HG02938 (cell line): ENCODE data around the gene KCNIP4.

Experiments used
- ATAC-seq: cut with Tn5 transposase; IDR thresholded peaks from one replicate; pipeline ENCODE4 v1.9.1; 2021; ENCODE audit warnings: mild to moderate bottlenecking, moderate library complexity; ENCODE audit not compliant: unreplicated experiment

KCNIP4 gene

DNA sequence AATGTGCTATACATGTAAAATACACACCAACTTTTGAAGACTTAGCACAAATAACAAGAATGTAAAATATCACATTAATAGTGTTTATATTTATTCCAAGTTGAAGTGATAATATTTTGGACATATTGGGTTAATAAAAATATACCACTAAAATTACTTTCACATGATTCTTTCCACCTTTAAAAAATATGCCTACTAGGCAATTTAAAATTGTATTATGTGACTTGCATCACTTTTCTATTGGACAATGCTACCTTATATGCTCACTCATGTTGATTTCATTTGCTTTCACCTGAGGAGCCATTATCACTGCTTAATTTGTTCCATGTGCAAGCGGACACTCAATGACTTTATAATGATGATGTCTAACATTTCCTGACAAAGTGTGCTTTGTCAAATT, 1251.8 kb downstream of the KCNIP4 start:
- ATAC-seq: no peak

DNA sequence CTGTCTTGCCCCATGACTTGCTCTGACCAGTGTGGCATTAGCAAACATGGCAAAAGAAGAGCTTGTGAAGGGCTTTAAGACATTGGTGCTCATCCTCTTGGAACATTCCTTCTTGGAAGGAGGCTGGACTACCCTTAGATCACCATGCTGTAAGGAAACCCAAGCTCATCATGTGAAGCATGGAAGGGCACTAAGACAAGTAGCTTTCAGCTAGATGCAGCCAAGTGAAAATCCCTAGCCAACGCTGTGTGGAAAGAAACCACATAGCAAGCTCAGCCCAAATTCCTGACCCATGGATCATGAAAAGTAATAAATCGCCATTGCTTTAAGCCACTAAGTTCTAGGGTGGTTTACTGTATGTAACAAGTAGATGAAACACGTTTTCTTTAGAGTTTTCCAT, 1260.7 kb downstream of the KCNIP4 start:
- no peak for ATAC-seq

DNA sequence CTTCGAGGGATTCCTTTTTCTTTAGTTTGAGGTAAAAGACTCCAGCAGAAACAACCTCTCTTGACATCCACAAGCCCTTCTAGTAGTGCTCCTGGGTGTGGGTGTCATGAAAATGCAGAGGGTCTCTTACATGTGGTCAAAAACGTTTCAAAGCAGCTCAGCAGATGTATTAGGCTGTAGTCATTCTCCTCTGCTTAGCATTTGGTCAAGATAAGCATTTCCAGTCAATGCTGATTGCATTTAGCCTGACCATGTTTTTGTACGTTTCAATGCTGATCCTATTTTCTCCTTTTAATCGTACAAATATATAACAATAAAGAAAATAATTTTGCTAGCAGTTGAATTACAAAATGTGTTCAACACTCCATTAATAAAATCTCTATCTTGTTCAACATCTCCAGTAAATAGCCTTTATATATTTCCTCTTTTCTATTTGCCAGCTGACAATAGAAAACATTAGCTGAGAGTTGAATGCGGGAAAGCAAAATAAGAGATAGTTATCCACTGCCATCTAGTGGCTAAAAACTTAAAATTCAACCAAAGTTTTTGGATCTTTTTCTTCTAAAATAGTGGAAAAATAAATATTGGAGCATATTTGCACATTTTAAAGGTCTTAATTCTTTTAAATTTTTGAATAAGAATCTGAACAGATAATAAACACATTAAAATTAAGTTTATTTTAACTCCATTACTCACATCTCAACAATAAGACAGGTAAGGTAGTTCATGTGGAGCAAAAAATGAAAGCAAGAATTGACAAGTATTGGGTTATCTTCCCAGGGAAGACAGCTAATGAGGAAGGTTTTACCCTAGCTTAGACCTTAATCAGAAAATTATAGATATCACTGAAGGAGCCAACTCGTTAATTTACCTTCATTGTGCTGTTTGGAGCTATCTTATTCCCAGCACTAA, 1263.5 kb downstream of the KCNIP4 start:
- no peak for ATAC-seq

DNA sequence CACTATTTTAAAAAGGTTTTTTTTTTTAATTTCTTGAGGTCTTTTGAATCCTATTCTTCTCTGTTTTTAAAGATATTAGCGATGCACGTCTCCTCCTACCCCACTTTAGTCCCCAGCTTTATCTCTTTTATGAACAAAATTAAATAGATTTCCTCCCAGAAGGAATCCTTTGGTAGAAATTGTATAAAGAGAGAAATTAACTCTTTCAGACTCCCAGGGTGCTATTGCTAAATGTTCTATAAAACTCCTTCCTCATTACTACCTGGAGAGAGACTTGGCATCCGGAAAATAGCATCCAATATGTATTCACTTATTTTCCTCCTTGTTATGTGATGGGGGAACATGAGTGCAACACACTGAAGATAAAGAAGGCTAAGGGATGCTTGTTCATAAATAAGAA, 1264.8 kb downstream of the KCNIP4 start:
- ATAC-seq: no peak

DNA sequence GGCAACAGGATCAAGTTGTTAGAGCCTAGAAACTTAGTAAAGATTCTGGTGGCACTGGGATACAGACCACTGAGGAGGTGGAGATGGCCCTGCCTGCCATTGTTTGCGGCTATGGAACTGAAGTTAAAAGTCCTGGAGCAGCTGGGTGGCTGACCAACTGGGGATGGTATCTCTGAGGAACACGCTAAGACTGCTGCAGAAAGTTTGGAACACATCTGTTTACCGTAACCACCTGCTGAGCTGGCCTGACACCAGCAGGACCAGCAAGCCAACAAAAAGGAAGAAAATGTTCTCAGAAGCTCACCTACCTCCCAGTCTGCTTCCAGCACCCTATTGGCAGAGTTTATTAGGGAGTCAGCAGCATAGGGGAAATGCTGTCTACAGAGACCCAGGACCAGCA, 1265.7 kb downstream of the KCNIP4 start:
- ATAC-seq: no peak

DNA sequence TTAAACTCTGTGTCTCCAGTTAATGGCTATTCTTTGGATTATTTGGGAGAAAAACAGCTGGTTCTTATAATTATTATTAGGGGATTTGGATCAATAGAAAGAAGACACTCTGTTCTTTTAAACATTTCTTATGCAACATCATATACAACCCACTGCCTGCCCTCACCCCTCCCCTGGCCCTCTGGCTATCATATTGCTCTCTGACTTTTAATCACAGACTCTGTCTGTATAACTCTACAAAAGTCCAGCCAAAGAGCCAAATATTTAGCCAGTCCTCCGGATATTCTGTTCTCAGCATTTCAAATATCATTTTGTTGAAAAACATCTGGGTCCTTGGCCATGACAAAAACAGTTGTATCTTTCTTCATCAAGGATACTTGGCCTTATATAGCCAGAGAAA, 1267.3 kb downstream of the KCNIP4 start:
- no peak for ATAC-seq

DNA sequence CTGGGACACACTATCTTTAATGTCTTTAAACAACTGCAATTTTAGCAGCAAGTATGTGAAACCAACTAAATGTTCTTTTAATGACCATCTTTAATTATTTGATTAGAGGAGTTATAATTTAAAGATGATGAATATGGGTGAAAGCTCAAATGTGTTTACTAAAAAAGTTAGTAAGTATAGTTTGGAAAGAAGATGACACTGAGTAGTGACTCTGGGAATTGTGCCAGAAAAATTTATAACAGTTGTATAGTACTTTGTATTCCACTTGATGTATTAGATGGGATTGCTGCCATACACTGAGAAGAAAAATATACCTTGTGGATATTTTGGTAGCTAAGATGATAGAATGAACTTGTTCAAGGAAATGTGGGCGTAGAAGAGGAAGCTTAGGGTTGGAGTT, 1267.8 kb downstream of the KCNIP4 start:
- ATAC-seq: no peak

DNA sequence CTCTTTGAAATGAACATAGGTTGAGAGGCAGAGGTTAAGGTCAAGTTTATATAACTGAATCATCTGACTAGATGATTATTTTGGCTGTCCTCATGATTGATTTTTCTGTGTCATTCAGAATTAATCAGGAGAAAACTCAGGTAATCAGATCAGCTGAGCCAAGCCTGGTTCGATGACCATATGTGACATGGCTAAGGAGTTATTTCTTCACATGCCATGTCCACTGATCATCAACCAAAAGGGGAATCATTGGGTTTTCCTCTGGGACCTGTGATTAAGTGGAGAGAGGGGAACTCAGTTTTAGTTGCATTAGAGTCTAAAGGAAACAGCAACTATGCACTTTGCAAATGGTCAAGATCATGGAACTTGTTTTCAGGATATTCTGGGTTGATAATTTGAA, 1268.6 kb downstream of the KCNIP4 start:
- no peak for ATAC-seq
